GM21786 (cell line): ENCODE results near the gene SPTY2D1.
"Not testable (repeated sequence)": the region's sequence is repeated elsewhere in the genome, so short reads cannot be mapped to it uniquely, and the experiment has no call there.

ENCODE experiments used
- ATAC-seq: cut with Tn5 transposase; IDR thresholded peaks from one replicate; pipeline ENCODE4 v1.9.1; 2021; ENCODE audit not compliant: unreplicated experiment

The SPTY2D1 gene

GRCh38 chr11:18618342-18619025 lies 15.7 kb downstream of the SPTY2D1 start:
- no peak for ATAC-seq

- no peak for ATAC-seq
Observed at GRCh38 chr11:18617688-18618341, 16.3 kb downstream of the SPTY2D1 start.

GRCh38 chr11:18615628-18616392 lies 18.3 kb downstream of the SPTY2D1 start:
- ATAC-seq = peak; percentile 94

GRCh38 chr11:18614667-18615066 lies 19.5 kb downstream of the SPTY2D1 start:
- no peak for ATAC-seq

GRCh38 chr11:18612394-18612793 lies 21.7 kb downstream of the SPTY2D1 start:
- ATAC-seq = no peak

GRCh38 chr11:18611196-18611595 lies 22.9 kb downstream of the SPTY2D1 start:
- no peak for ATAC-seq

- no peak for ATAC-seq
Observed at GRCh38 chr11:18608376-18608775, 25.8 kb downstream of the SPTY2D1 start.

- ATAC-seq = no peak
Observed at GRCh38 chr11:18600915-18601569, 33.1 kb downstream of the SPTY2D1 start.

- ATAC-seq = no peak
Observed at GRCh38 chr11:18599739-18600230, 34.4 kb downstream of the SPTY2D1 start, which contains the start of gene MISFA. Gene MISFA (plus strand): TSS chr11:18599789. CDS start chr11:18599929, 140 bp downstream.

GRCh38 chr11:18594999-18595749 lies 39.0 kb downstream of the SPTY2D1 start:
- ATAC-seq = no peak

- not testable (repeated sequence) for ATAC-seq
Observed at GRCh38 chr11:18594088-18594487, 40.1 kb downstream of the SPTY2D1 start.

- ATAC-seq = no peak
Observed at GRCh38 chr11:18590571-18590970, 43.6 kb downstream of the SPTY2D1 start.

GRCh38 chr11:18588297-18589252 lies 45.6 kb downstream of the SPTY2D1 start, which contains the start of gene UEVLD:
Gene UEVLD (minus strand): TSS chr11:18588734. CDS start chr11:18588654, 80 bp downstream.
- ATAC-seq = peak; percentile 59

GRCh38 chr11:18581825-18582224 lies 52.3 kb downstream of the SPTY2D1 start:
- no peak for ATAC-seq

GRCh38 chr11:18580113-18580766 lies 53.9 kb downstream of the SPTY2D1 start:
- ATAC-seq = no peak

GRCh38 chr11:18578975-18579598 lies 55.1 kb downstream of the SPTY2D1 start:
- no peak for ATAC-seq

- ATAC-seq = no peak
Observed at GRCh38 chr11:18575361-18575760, 58.8 kb downstream of the SPTY2D1 start.

- ATAC-seq = no peak
Observed at GRCh38 chr11:18567081-18567480, 67.1 kb downstream of the SPTY2D1 start.
